ENCODE measurements around the gene TBC1D12.
"Not testable (repeated sequence)": the region's sequence is repeated elsewhere in the genome, so short reads cannot be mapped to it uniquely, and the experiment has no call there.

DNA sequence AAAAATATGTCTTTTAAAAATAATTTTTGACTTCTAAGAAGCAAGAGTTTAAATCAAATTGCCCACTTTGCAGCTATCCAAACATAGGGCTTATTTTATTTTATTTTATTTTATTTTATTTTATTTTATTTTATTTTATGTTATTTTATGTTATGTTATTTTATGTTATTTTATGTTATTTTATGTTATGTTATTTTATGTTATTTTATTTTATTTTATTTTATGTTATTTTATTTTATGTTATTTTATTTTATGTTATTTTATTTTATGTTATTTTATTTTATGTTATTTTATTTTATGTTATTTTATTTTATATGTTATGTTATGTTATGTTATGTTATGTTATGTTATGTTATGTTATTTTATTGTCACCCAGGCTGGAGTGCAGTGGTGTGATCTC, 129.2 kb downstream of the TBC1D12 start:
- TF ChIP-seq, protein P1, sequence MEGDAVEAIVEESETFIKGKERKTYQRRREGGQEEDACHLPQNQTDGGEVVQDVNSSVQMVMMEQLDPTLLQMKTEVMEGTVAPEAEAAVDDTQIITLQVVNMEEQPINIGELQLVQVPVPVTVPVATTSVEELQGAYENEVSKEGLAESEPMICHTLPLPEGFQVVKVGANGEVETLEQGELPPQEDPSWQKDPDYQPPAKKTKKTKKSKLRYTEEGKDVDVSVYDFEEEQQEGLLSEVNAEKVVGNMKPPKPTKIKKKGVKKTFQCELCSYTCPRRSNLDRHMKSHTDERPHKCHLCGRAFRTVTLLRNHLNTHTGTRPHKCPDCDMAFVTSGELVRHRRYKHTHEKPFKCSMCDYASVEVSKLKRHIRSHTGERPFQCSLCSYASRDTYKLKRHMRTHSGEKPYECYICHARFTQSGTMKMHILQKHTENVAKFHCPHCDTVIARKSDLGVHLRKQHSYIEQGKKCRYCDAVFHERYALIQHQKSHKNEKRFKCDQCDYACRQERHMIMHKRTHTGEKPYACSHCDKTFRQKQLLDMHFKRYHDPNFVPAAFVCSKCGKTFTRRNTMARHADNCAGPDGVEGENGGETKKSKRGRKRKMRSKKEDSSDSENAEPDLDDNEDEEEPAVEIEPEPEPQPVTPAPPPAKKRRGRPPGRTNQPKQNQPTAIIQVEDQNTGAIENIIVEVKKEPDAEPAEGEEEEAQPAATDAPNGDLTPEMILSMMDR (IDR thresholded peaks at IDR 0.05) = not testable (repeated sequence)
- not testable (repeated sequence) for TF ChIP-seq POLR2A (IDR thresholded peaks at IDR 0.05)
